ENCODE results near the gene SCGB3A1. TPM values are rescaled to one million over a fixed set of nuclear protein-coding genes. Genes with fewer than 3 reads are reported as not detected.

The SCGB3A1 gene
- total RNA-seq, 2 donors from 2014 or later = not detected

GRCh38 chr5:180629831-180630382, 38.6 kb upstream of the SCGB3A1 start:
- no peaks in the 10 kb centered on the region for H3K27me3 Mint-ChIP-seq (ENCODE audit: low read depth)
- H3K9me3 Mint-ChIP-seq = no peaks in the 10 kb centered on the region
- H3K36me3 Mint-ChIP-seq (ENCODE audit: insufficient read depth in 2 of 2) = no peaks in the 10 kb centered on the region
- no peaks in the 10 kb centered on the region for H3K4me1 Mint-ChIP-seq (ENCODE audit: low read depth)
- no peak overlapping the region for H3K4me3 Mint-ChIP-seq
- ATAC-seq (replicated peaks in 1 of 2) = no peak
- no peak overlapping the region for H3K27ac Mint-ChIP-seq
- no peak for DNase-seq

- ATAC-seq (replicated peaks in 1 of 2) = no peak
- H3K27me3 Mint-ChIP-seq (ENCODE audit: low read depth) = no peaks in the 10 kb centered on the region
- no peak overlapping the region for H3K27ac Mint-ChIP-seq
- H3K9me3 Mint-ChIP-seq = no peaks in the 10 kb centered on the region
- H3K4me3 Mint-ChIP-seq = no peak overlapping the region
- H3K36me3 Mint-ChIP-seq (ENCODE audit: insufficient read depth in 2 of 2) = no peaks in the 10 kb centered on the region
- H3K4me1 Mint-ChIP-seq (ENCODE audit: low read depth) = no peaks in the 10 kb centered on the region
- no peak for DNase-seq
Observed at GRCh38 chr5:180628827-180629750, 37.8 kb upstream of the SCGB3A1 start.

- ATAC-seq (replicated peaks in 1 of 2) (no peak), DNase-seq (no peak)
- H3K27me3 Mint-ChIP-seq (ENCODE audit: low read depth) = no peaks in the 10 kb centered on the region
- no peak overlapping the region for H3K27ac Mint-ChIP-seq
- no peaks in the 10 kb centered on the region for H3K9me3 Mint-ChIP-seq
- peaks cover 6% of the 10 kb centered on the region for H3K4me1 Mint-ChIP-seq (ENCODE audit: low read depth)
- H3K4me3 Mint-ChIP-seq = no peak overlapping the region
- no peaks in the 10 kb centered on the region for H3K36me3 Mint-ChIP-seq (ENCODE audit: insufficient read depth in 2 of 2)
Observed at GRCh38 chr5:180628211-180628610, 36.9 kb upstream of the SCGB3A1 start.

GRCh38 chr5:180627386-180628120, 36.3 kb upstream of the SCGB3A1 start:
- Mint-ChIP-seq H3K27me3 (ENCODE audit: low read depth) (no peaks in the 10 kb centered on the region), H3K4me1 (ENCODE audit: low read depth) (peaks cover 6% of the 10 kb centered on the region), H3K36me3 (ENCODE audit: insufficient read depth in 2 of 2) (no peaks in the 10 kb centered on the region), H3K27ac (no peak overlapping the region), H3K4me3 (no peak overlapping the region), H3K9me3 (no peaks in the 10 kb centered on the region)
- DNase-seq (no peak), ATAC-seq (replicated peaks in 1 of 2) (no peak)

- H3K4me3 Mint-ChIP-seq = no peak overlapping the region
- ATAC-seq (replicated peaks in 1 of 2) = no peak
- no peak overlapping the region for H3K27ac Mint-ChIP-seq
- no peaks in the 10 kb centered on the region for H3K36me3 Mint-ChIP-seq (ENCODE audit: insufficient read depth in 2 of 2)
- H3K9me3 Mint-ChIP-seq = no peaks in the 10 kb centered on the region
- H3K27me3 Mint-ChIP-seq (ENCODE audit: low read depth) = no peaks in the 10 kb centered on the region
- peaks cover 6% of the 10 kb centered on the region for H3K4me1 Mint-ChIP-seq (ENCODE audit: low read depth)
- no peak for DNase-seq
Observed at GRCh38 chr5:180626661-180627385, 35.5 kb upstream of the SCGB3A1 start.

GRCh38 chr5:180625791-180626660, 34.7 kb upstream of the SCGB3A1 start:
- ATAC-seq (replicated peaks in 1 of 2) (no peak), DNase-seq (no peak)
- Mint-ChIP-seq H3K27ac (no peak overlapping the region), H3K36me3 (ENCODE audit: insufficient read depth in 2 of 2) (no peaks in the 10 kb centered on the region), H3K9me3 (no peaks in the 10 kb centered on the region), H3K4me1 (ENCODE audit: low read depth) (peaks cover 6% of the 10 kb centered on the region), H3K27me3 (ENCODE audit: low read depth) (no peaks in the 10 kb centered on the region), H3K4me3 (no peak overlapping the region)

- Mint-ChIP-seq H3K27ac (no peak overlapping the region), H3K4me1 (ENCODE audit: low read depth) (peaks cover 6% of the 10 kb centered on the region), H3K9me3 (no peaks in the 10 kb centered on the region), H3K36me3 (ENCODE audit: insufficient read depth in 2 of 2) (no peaks in the 10 kb centered on the region), H3K4me3 (no peak overlapping the region), H3K27me3 (ENCODE audit: low read depth) (no peaks in the 10 kb centered on the region)
- ATAC-seq (replicated peaks in 1 of 2) = no peak
- DNase-seq = no peak
Observed at GRCh38 chr5:180625125-180625790, 34.0 kb upstream of the SCGB3A1 start.

GRCh38 chr5:180624587-180624986, 33.3 kb upstream of the SCGB3A1 start:
- DNase-seq (no peak), ATAC-seq (replicated peaks in 1 of 2) (no peak)
- Mint-ChIP-seq H3K27ac (peak overlapping the region; percentile 10), H3K27me3 (ENCODE audit: low read depth) (no peaks in the 10 kb centered on the region), H3K4me3 (no peak overlapping the region), H3K9me3 (no peaks in the 10 kb centered on the region), H3K36me3 (ENCODE audit: insufficient read depth in 2 of 2) (no peaks in the 10 kb centered on the region), H3K4me1 (ENCODE audit: low read depth) (peaks cover 6% of the 10 kb centered on the region)

- H3K9me3 Mint-ChIP-seq = no peaks in the 10 kb centered on the region
- H3K4me3 Mint-ChIP-seq = no peak overlapping the region
- ATAC-seq (replicated peaks in 1 of 2) = no peak
- no peak overlapping the region for H3K27ac Mint-ChIP-seq
- DNase-seq = no peak
- H3K4me1 Mint-ChIP-seq (ENCODE audit: low read depth) = peaks cover 6% of the 10 kb centered on the region
- H3K27me3 Mint-ChIP-seq (ENCODE audit: low read depth) = no peaks in the 10 kb centered on the region
- no peaks in the 10 kb centered on the region for H3K36me3 Mint-ChIP-seq (ENCODE audit: insufficient read depth in 2 of 2)
Observed at GRCh38 chr5:180623844-180624243, 32.5 kb upstream of the SCGB3A1 start.

GRCh38 chr5:180623411-180623834, 32.1 kb upstream of the SCGB3A1 start:
- peaks cover 6% of the 10 kb centered on the region for H3K4me1 Mint-ChIP-seq (ENCODE audit: low read depth)
- H3K4me3 Mint-ChIP-seq = no peak overlapping the region
- ATAC-seq (replicated peaks in 1 of 2) (no peak), DNase-seq (no peak)
- H3K27ac Mint-ChIP-seq = no peak overlapping the region
- no peaks in the 10 kb centered on the region for H3K27me3 Mint-ChIP-seq (ENCODE audit: low read depth)
- H3K36me3 Mint-ChIP-seq (ENCODE audit: insufficient read depth in 2 of 2) = no peaks in the 10 kb centered on the region
- no peaks in the 10 kb centered on the region for H3K9me3 Mint-ChIP-seq

GRCh38 chr5:180622910-180623309, 31.6 kb upstream of the SCGB3A1 start:
- H3K9me3 Mint-ChIP-seq = no peaks in the 10 kb centered on the region
- no peak overlapping the region for H3K27ac Mint-ChIP-seq
- DNase-seq = no peak
- peaks cover 6% of the 10 kb centered on the region for H3K4me1 Mint-ChIP-seq (ENCODE audit: low read depth)
- H3K36me3 Mint-ChIP-seq (ENCODE audit: insufficient read depth in 2 of 2) = no peaks in the 10 kb centered on the region
- H3K4me3 Mint-ChIP-seq = no peak overlapping the region
- no peaks in the 10 kb centered on the region for H3K27me3 Mint-ChIP-seq (ENCODE audit: low read depth)
- ATAC-seq (replicated peaks in 1 of 2) = no peak

GRCh38 chr5:180621311-180621710, 30.0 kb upstream of the SCGB3A1 start:
- Mint-ChIP-seq H3K36me3 (ENCODE audit: insufficient read depth in 2 of 2) (no peaks in the 10 kb centered on the region), H3K4me3 (no peak overlapping the region), H3K27me3 (ENCODE audit: low read depth) (no peaks in the 10 kb centered on the region), H3K4me1 (ENCODE audit: low read depth) (peaks cover 6% of the 10 kb centered on the region), H3K9me3 (no peaks in the 10 kb centered on the region), H3K27ac (no peak overlapping the region)
- no peak for ATAC-seq (replicated peaks in 1 of 2)
- DNase-seq = no peak
